GM18520 (cell line): ENCODE data around the gene MARCHF3.
"Not testable (repeated sequence)": the region's sequence is repeated elsewhere in the genome, so short reads cannot be mapped to it uniquely, and the experiment has no call there.

Experiments used
- ATAC-seq: cut with Tn5 transposase; IDR thresholded peaks from one replicate; pipeline ENCODE4 v1.9.1; 2021; ENCODE audit not compliant: unreplicated experiment

MARCHF3 gene

GRCh38 chr5:126921241-126922091, 108.9 kb downstream of the MARCHF3 start:
- ATAC-seq = no peak

- ATAC-seq = no peak
Observed at GRCh38 chr5:126920291-126920690, 110.1 kb downstream of the MARCHF3 start.

- no peak for ATAC-seq
Observed at GRCh38 chr5:126919566-126919965, 110.8 kb downstream of the MARCHF3 start.

- no peak for ATAC-seq
Observed at GRCh38 chr5:126918615-126918957, 111.8 kb downstream of the MARCHF3 start.

- no peak for ATAC-seq
Observed at GRCh38 chr5:126917918-126918614, 112.3 kb downstream of the MARCHF3 start.

GRCh38 chr5:126915496-126915895, 114.9 kb downstream of the MARCHF3 start:
- ATAC-seq = no peak

GRCh38 chr5:126914801-126915436, 115.4 kb downstream of the MARCHF3 start:
- no peak for ATAC-seq

- ATAC-seq = no peak
Observed at GRCh38 chr5:126912616-126913200, 117.7 kb downstream of the MARCHF3 start.

- no peak for ATAC-seq
Observed at GRCh38 chr5:126911986-126912385, 118.4 kb downstream of the MARCHF3 start.

- ATAC-seq = no peak
Observed at GRCh38 chr5:126909856-126910255, 120.5 kb downstream of the MARCHF3 start.

- ATAC-seq = not testable (repeated sequence)
Observed at GRCh38 chr5:126904407-126904806, 126.0 kb downstream of the MARCHF3 start.

GRCh38 chr5:126900796-126901195, 129.6 kb downstream of the MARCHF3 start:
- ATAC-seq = no peak

- no peak for ATAC-seq
Observed at GRCh38 chr5:126899476-126899875, 130.9 kb downstream of the MARCHF3 start.

GRCh38 chr5:126897851-126898630, 132.3 kb downstream of the MARCHF3 start:
- no peak for ATAC-seq

GRCh38 chr5:126896170-126896702, 134.1 kb downstream of the MARCHF3 start:
- no peak for ATAC-seq

- not testable (repeated sequence) for ATAC-seq
Observed at GRCh38 chr5:126895712-126896111, 134.6 kb downstream of the MARCHF3 start.

GRCh38 chr5:126890414-126890813, 139.9 kb downstream of the MARCHF3 start:
- not testable (repeated sequence) for ATAC-seq

- ATAC-seq = no peak
Observed at GRCh38 chr5:126888175-126888574, 142.2 kb downstream of the MARCHF3 start.

GRCh38 chr5:126884269-126884819, 146.0 kb downstream of the MARCHF3 start:
- ATAC-seq = no peak
